Superior temporal gyrus (tissue), 1 donor: ENCODE measurements around the gene SEMA4D.
"Not testable (repeated sequence)": the region's sequence is repeated elsewhere in the genome, so short reads cannot be mapped to it uniquely, and the experiment has no call there.

Experiments
- DNase-seq: peaks from one replicate; pipeline ENCODE4 v3.0.0-alpha.2; 2016; ENCODE audit errors: extremely low spot score

The SEMA4D gene

GRCh38 chr9:89353989-89354388 lies 143.9 kb downstream of the SEMA4D start:
- no peak for DNase-seq

DNA sequence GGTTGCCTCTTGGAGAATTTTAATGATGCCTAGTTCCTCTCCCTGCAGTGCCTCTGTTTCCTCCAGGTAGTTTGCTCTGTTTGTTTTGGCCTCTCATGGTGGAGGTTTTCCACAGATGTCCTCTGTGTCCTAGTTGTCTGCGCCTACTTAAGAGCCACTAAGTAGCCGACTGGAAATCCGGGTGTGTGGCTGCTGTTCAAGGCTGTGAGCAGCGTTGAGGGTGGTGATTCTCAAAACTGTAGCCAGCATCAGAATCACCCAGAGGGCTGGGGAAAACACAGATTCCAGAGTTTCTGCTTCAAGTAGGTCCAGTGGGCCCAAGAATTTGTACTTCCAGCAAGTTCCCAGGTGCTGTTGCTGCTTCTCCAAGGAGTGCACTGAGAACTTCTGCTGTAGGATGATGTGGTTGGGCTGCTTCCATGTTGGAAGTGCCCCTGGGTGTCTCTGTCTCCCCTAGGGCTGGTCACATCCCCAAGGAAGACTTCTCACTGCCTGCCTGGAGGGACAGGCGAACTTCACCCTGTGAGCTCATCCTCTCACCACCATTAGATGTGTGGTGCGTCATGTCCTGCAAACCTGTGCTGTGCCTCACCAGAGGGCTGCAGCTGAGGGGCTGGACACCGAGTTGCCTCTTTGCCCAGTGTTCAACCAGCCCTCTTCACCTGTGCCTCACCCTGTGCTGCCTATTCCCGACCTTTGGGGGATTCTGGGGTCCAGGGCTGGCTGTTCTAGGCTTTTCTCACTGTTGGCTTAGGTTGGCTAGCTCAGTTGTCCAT lies 144.9 kb downstream of the SEMA4D start:
- DNase-seq, result no peak

- DNase-seq, result no peak
Measured at GRCh38 chr9:89352451-89352850, 145.5 kb downstream of the SEMA4D start.

DNA sequence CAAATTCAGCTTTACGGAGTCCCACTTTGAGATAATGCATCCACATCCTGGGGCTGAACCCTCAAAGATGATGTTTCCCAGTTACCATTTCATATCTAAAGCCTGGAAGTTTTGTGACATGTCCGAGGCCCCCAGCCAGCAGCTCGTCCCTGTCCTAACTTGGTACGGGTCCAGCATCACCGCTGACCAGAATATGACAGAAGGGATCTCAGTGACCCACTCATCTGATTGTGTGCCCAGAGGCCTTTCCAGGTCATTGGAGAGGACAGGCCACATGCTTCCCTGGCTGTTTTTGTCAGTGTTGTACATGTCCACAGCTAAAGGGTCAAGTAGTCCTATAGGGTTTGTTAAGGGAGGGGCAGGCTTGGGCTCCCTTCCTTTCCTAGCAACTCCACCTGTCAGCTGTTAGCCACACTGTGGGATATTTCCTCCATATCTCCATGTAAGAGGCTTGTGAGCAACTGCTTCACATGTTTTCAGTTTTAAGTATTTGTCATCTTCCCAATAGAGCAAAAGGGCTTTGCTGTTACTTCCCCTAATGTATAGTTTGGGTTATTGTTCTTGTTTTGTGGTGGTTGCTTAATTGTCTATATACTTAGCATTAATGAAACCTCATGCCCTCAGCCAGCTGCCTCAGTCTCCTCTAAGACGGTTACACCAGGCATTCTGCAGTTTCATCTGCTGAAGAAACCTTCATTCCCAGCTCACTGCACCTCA lies 146.2 kb downstream of the SEMA4D start:
- DNase-seq, result no peak

DNA sequence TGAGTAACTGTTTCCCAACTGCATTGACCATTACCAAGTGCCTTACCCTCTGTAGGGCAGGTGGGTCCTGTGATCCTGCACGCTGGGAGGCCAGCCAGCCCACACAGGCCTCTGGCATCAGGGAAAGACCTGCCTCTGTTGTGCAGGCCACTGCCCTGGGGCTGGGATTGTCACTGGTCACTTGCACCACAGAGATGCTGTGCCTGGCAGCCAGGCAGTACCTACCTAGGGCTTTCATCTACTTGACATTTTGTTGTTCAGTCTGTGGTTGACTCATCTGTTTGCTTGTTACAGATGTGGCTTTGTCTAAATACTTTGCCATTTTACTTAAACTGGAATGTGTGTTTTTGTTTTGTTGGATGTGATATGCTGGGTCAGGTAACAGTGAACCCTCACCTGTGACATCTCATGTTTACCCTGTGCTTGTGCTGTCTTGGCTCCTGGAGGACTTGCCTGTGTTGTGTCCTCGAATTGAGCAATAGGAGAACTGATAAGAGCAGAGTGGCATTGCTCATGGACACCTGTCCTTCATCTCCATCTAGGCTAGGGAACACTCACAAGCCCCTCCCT lies 146.8 kb downstream of the SEMA4D start:
- no peak for DNase-seq

DNA sequence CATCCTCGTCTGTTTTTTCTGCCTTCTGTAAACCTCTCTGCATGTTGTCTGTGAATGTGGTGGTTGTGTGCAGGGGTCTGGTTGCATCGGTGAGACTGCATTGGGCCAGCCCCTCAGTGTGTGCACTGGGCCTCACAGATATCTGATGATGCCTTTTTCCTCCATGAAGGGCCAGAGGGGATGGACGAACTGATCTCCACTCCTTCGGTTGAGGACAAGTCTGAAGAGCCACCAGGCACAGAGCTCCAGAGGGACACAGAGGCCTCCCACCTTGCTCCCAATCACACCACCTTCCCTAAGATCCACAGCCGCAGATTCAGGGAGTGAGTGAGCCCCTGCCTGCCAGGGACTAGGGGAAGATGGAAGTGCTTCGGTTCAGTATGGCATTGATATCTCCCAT lies 148.3 kb downstream of the SEMA4D start:
- DNase-seq, result no peak

DNA sequence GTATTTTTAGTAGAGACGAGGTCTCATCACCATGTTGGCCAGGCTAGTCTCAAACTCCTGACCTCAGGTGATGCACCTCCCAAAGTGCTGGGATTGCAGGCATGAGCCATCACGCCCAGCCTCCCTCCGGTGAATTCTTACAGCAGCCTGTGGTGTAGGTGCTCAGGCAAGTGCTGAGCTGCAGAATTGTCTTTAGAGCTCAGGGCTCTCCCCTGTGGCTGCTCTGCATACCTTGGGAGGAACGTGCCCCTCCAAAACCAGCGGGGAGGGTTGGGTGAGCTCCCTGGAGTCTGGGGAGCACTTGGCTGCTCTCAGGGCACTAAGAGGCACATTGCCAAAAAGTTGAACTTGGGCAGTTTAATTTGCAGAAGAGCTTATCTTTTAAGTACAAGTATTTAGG lies 150.3 kb downstream of the SEMA4D start:
- DNase-seq, result no peak

DNA sequence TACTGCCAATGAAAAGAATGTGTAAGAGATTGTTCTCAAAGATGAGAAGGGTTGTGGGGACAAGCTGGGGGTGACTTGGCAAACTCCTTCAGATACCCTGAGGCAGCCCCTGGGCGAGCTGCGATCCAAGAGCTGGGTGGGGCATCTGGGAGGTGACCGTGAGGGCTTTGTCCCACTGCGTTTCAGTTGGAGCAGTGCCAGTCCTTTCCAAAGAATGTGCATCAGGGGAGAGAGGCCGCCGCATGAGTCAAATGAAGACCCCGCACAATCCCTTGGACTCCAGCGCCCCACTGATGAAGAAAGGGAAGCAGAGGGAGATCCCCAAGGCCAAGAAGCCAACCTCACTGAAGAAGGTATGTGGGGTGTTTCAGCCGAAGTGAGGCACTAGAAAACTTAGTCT lies 151.2 kb downstream of the SEMA4D start:
- no peak for DNase-seq

DNA sequence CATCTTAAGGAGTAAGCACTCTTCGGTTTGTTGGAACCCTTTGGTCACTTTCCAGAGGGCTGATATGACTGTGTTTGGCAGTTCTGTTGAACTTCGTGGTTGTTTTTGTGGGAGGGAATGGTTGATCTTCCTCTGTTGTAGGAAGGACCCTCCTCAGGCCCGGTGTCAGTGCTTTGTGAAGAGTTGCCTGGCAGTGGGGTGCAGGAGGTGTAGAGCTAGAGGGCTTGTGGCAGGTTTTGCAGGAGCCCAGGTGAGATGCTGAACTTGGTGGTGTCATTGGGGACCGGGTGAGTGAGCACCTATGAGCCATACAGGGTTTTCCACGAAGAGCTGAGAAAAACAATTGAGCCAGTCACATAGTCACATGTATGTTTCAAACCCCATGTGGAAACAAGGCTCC lies 152.4 kb downstream of the SEMA4D start:
- DNase-seq, result no peak

DNA sequence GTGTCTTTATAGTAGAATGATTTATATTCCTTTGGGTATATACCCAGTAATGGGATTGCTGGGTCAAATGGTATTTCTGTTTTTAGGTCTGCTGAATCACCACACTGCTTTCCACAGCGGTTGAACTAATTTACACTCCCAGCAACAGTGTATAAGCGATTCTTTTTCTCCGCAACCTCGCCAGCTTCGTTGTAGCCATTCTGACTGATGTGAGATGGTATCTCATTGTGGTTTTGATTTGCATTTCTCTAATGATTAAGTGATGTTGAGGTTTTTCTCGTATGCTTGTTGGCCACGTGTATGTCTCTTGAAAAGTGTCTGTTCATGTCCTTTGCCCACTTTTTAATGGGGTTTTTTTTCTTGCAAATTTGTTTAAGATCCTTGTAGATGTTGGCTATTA lies 154.1 kb downstream of the SEMA4D start:
- not testable (repeated sequence) for DNase-seq

DNA sequence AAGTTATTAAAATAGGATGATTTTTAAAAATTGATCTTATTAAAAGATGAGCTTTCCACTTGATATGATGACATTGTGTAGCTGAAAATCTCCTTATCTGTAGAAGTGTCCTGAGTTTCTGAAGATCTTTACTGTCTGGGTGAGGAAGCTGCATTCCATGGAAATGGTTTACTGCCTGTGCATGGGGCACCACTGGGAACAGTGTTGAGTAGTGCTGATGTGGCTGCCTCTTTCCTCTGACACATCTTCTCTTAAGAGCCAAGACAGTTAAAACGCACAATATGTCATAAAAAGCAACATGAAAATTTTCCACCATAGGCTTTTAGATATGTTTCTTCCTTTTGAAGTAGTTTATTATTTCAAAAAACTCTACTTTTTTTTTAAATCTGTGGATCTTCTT lies 155.0 kb downstream of the SEMA4D start:
- DNase-seq, result no peak

- no peak for DNase-seq
Measured at GRCh38 chr9:89342213-89342612, 155.7 kb downstream of the SEMA4D start.

- no peak for DNase-seq
Measured at GRCh38 chr9:89340332-89340731, 157.6 kb downstream of the SEMA4D start.

- no peak for DNase-seq
Measured at GRCh38 chr9:89339807-89340206, 158.1 kb downstream of the SEMA4D start.

DNA sequence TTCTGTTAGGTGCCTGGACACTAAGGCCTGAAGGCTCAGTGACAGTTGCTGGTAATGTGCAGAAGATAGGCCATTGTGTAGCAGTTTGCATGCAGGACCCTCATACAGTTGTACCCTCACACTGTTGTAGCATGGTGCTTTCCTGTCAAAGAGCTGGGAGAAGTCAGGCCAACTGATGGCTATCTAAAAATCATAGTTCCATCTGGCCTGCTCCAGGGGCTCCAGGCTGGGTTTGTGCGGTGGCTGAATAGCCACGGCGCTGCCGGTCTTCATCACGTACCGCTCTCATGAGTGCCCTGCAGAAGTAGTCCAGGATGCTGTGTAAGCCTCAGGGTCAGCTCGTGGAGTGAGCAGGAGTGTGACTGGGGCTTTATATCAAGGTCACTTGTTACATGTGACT lies 167.4 kb downstream of the SEMA4D start:
- DNase-seq, result no peak

GRCh38 chr9:89329917-89330316 lies 168.0 kb downstream of the SEMA4D start:
- DNase-seq, result no peak

GRCh38 chr9:89328064-89328463 lies 169.8 kb downstream of the SEMA4D start:
- no peak for DNase-seq

DNA sequence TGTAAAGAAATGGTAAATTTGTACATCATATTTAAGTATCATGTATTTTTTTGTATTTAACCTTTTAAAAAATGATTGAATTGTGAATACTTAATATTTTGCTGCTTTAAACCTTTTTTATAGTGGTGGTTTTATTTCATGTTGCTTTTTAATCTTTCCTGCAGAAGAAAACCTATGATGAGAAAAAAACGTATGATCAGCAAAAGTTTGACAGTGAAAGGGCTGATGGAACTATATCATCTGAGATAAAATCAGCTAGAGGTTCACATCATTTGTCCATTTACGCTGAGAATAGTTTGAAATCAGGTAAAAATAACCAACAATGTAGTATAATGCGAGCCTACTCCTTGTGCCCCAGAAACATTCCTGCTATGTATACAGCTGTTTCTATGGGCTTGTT lies 172.2 kb downstream of the SEMA4D start:
- no peak for DNase-seq

DNA sequence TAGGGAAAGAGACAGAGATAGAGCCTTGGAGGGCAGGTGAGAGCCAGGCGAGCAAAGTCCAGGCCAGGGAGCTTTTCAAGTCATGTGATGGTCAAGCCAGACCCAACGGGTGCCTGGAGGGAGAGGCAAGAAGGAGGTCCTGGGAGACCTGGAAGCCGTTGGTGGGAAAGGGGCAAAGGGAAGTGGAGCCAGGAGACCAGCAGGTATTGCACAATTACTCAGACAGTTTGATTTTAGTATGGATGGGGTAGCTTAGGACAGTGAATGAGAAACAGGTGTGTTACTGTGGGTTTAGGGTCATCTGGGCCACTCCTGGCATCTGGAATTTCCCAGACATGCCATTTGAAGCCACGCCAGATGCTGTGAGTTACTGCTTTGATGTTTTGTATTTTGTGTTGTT lies 174.5 kb downstream of the SEMA4D start:
- no peak for DNase-seq

DNA sequence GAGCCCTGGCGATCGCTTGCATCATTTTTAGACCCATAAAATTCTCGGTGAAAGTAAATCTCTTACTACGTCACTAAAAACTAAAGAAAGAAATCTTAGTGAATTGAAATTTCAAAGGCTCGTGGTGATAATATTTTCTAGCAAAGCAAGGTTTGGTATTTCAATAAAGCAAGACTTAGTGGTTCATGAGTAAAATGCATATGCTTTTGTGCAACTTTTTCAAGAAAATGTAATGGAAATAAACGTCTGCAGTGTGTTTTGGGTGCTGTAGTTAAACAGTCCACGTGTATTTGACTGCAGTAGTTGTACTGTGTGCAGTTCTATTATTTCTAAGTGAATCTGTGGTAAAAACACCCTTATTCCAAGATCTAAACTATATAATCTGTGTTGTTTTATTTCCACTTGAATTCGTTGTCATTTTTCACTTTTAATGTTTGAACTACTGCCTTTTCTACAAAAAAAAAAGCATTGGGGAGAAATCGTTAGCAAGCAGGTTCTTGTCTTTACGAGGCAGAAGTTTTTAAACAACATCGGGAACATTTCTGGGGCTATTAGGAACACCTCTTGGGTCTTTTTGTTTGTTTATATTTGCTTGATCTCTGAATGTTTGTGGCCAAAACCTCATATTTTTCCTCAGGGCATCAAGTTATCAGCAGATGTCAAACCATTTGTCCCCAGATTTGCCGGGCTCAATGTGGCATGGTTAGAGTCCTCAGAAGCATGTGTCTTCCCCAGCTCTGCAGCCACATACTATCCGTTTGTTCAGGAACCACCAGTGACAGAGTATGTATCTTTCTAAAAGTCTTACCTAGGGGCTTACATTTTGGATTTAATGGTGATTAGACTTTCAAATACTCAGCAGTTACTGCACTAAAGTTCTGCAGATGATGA lies 178.7 kb downstream of the SEMA4D start:
- peak; percentile 22 for DNase-seq

DNA sequence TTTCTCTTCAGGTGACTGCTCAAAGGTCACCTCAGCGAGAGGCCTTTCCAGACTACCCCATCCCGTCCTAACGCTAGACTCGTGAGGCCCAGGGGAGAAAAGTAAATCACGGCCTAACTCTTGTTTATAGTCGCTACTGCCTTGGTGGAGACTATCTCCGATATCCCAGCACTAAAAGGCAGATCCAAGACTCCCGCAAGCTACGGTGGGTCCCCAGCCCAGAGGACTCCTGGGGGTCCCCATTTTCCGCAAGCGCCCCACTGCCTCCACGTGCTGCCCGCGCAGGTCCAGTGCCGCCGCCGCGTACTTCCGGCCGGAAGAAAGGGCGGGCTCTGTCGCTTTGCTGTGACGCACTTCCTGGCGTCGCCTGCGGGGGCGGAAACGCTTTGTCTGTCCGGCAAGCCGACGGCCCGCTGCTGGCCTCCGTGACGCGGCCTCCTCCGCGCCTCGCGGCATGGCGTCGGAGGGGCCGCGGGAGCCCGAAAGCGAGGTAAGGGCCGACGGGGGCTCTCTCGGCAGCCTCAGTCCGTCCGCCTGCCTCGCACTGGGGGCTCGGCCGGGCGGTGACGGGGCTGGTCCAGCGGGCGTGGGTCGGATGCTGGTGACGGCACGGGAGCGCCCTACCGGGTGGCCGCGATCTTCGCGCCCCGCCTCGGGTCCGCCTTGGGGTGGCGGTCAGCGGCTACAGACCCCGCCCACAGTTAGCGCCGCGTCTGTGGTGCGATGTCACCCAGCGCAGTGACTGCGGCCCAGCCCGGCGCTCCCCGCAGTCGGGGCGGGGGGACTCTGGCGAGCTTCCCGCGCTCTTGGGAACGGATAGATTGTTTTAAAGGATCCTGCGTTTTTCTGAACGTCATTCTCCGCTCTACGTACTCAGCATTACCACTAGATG lies 179.5 kb downstream of the SEMA4D start, which contains the start of gene SECISBP2:
Gene SECISBP2 (plus strand): TSS at position 378 of the 892 bp plus-strand sequence. CDS start 77 bp downstream, at position 455.
- DNase-seq, result peak; percentile 95
